22Rv1 (cell line): ENCODE measurements around the gene GOSR1.
"Not testable (repeated sequence)": the region's sequence is repeated elsewhere in the genome, so short reads cannot be mapped to it uniquely, and the experiment has no call there.

Experiments
- H3K27ac ChIP-seq: fragments of 450-650 bp; 2 replicates; pipeline ENCODE4 v1.5.1; 2017
- ZFX ChIP-seq: fragments of 450-650 bp; IDR thresholded peaks from 2 replicates; pipeline ENCODE4 v1.6.1; 2017; ENCODE audit warnings: antibody characterized with exemption, borderline replicate concordance
- TF ChIP-seq, protein P1 (sequence below): fragments of 450-650 bp; IDR thresholded peaks from 2 replicates; pipeline ENCODE4 v1.5.1; 2017; ENCODE audit warnings: mild to moderate bottlenecking

The GOSR1 gene

GRCh38 chr17:30520436-30520835 lies 43.2 kb downstream of the GOSR1 start:
- TF ChIP-seq, protein P1, sequence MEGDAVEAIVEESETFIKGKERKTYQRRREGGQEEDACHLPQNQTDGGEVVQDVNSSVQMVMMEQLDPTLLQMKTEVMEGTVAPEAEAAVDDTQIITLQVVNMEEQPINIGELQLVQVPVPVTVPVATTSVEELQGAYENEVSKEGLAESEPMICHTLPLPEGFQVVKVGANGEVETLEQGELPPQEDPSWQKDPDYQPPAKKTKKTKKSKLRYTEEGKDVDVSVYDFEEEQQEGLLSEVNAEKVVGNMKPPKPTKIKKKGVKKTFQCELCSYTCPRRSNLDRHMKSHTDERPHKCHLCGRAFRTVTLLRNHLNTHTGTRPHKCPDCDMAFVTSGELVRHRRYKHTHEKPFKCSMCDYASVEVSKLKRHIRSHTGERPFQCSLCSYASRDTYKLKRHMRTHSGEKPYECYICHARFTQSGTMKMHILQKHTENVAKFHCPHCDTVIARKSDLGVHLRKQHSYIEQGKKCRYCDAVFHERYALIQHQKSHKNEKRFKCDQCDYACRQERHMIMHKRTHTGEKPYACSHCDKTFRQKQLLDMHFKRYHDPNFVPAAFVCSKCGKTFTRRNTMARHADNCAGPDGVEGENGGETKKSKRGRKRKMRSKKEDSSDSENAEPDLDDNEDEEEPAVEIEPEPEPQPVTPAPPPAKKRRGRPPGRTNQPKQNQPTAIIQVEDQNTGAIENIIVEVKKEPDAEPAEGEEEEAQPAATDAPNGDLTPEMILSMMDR, result no peak
- no peak for TF ChIP-seq ZFX
- no peak overlapping the region for H3K27ac ChIP-seq

DNA sequence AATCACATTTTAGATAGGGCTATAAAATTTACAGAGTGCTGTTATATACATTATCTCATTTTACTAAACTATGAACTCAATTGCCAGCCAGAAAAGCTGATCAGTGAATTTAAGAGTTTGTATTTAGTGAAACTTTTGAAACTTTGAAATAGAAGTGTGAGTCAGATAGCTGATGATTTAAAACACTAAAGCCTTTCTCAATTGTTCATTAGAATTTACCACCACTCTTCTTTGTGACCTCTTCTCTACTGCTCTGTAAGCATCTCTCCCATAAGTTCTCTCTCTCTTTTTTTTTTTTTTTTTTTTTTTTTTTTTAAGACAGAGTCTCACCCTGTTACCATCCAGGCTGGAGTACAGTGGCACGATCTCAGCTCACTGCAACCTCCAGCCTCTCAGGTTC lies 43.7 kb downstream of the GOSR1 start:
- H3K27ac ChIP-seq, result no peak overlapping the region
- TF ChIP-seq, protein P1, result no peak
- no peak for TF ChIP-seq ZFX

- no peak overlapping the region for H3K27ac ChIP-seq
- TF ChIP-seq, protein P1, result no peak
- TF ChIP-seq ZFX, result no peak
Measured at GRCh38 chr17:30521766-30522165, 44.6 kb downstream of the GOSR1 start.

DNA sequence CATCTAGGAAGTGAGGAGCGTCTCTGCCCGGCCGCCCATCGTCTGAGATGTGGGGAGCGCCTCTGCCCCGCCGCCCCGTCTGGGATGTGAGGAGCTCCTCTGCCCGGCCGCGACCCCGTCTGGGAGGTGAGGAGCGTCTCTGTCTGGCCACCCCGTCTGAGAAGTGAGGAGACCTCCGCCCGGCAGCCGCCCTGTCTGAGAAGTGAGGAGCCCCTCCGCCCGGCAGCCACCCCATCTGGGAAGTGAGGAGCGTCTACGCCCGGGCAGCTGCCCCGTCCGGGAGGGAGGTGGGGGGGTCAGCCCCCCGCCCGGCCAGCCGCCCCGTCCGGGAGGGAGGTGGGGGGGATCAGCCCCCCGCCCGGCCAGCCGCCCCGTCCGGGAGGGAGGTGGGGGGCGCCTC lies 46.0 kb downstream of the GOSR1 start:
- H3K27ac ChIP-seq, result not testable (repeated sequence)

DNA sequence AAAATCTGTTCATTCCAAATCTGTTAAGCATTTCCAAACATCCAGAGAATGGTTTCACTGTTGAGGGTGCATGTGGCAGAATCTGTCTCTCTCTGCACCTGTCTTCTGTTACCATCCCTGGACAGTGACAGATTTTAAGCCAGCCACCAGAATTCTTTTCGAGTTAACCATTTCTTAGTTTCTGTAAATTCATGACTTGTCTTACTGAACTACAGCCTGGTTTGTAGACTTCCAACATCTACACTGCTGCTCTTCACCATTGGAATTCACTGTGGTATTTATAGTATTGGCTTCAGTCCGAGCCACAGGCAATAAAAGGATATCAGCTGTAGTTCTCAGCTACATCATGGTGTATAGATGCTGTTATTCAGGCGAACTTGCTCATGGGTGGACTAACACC lies 47.6 kb downstream of the GOSR1 start:
- no peak overlapping the region for H3K27ac ChIP-seq
- TF ChIP-seq, protein P1, result no peak
- no peak for TF ChIP-seq ZFX

- no peak overlapping the region for H3K27ac ChIP-seq
- TF ChIP-seq ZFX, result no peak
- TF ChIP-seq, protein P1, result no peak
Measured at GRCh38 chr17:30526401-30526800, 49.2 kb downstream of the GOSR1 start.

DNA sequence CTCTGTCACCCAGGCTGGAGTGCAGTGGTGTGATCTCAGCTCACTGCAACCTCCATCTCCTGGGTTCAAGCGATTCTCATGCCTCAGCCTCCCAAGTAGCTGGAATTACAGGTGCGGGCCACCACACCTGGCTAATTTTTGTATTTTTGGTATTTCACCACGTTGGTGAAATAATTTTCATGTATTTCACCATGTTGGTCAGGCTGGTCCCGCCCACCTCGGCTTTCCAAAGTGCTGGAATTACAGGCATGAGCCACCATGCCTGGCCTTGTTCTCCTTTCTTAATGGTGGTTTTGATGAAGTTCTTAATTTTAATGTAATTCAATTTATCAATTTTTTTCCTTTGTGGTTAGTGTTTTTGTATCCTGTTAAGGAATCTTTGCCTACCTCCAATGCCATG lies 51.5 kb downstream of the GOSR1 start:
- not testable (repeated sequence) for H3K27ac ChIP-seq

DNA sequence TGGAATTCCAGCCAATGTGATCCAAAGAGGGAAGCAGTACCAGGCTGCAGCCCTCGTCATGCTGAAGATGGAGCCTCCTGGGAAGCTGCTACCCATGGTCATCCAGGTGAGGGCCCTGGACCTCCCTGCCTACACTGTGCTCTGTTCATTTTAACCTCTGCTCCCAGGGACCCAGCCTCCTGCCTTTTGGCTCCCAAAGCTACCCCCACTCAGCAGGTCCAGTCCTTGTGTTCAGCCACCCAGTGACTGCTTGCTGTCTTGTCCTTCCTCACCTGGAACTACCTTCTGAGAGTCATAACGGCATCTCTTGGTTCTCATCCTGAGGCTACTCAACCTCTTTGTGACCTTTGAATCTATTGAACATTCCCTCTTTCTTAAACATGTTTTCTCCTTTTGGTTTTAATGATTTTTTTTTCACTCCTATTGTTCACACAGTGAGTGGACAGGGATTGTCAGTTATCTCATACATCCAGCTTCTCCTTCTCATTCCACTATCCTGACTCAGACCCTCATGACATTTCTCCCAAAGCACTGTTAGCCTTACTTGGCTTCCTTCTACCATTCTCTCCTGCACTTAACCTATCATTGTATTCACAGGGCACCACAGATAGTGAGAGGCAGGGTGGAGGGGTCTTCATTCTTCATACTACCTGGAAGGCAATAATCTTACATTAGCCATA lies 53.3 kb downstream of the GOSR1 start:
- TF ChIP-seq, protein P1, result no peak
- no peak for TF ChIP-seq ZFX
- H3K27ac ChIP-seq, result no peak overlapping the region
